HepG2 (cell line): Measurements from ENCODE around the gene FBXO24. TPM values are rescaled to one million over a fixed set of nuclear protein-coding genes. Genes with fewer than 3 reads are reported as not detected.
A peak's percentile ranks its signal among the peaks of the same experiment; 100 is the strongest.

Experiments used
- ATAC-seq: fragments of 200-7000 bp; cut with Tn5 transposase; 3 replicates; pipeline ENCODE4 v1.9.1; 2020; ENCODE audit warnings: mild to moderate bottlenecking, moderate library complexity
- BruUV-seq: library from RNA; stranded (reverse); fragments of 400-500 nt; replicated peaks from 2 replicates; lab custom pipeline; 2021; lab: Mats Ljungman, UMichigan
- CTCF ChIA-PET: fragments of 300-600 bp; formaldehyde crosslinking; extraction: SDS; loops from one replicate; lab custom pipeline; 2021; ENCODE audit warnings: low total read pairs, inconsistent platforms, low intra/inter-chr PET ratio; lab: Yijun Ruan, JAX
- POLR2A ChIA-PET: fragments of 350-600 bp; sonication (Branson Sonifier 250); formaldehyde crosslinking; loops from one replicate; lab custom pipeline; 2020; ENCODE audit warnings: antibody characterized with exemption, inconsistent platforms; lab: Yijun Ruan, JAX
- DNase-seq: peaks from one replicate; pipeline ENCODE4 v3.0.0-alpha.2; 2015; ENCODE audit warnings: low spot score
- FAIRE-seq: peaks from 3 replicates; lab custom pipeline; 2011; peaks lifted over from hg19 to GRCh38; lab: Jason Lieb, UNC
- H2AFZ ChIP-seq: one replicate; pipeline ENCODE4 v1.6.1; 2011; ENCODE audit warnings: low read length, inconsistent platforms
- H3K27ac ChIP-seq: fragments of 300-600 bp; 3 replicates; pipeline ENCODE4 v1.8.0; 2011; ENCODE audit warnings: mixed run types, mild to moderate bottlenecking, mixed read lengths, low read length, inconsistent platforms; ENCODE audit not compliant: insufficient read depth; ENCODE audit errors: extremely low read length
- H3K27me3 ChIP-seq, 2 experiments: fragments of 200-600 bp in 1 of 2; 2 replicates in 1 of 2; 3 replicates in 1 of 2; pipeline versions ENCODE4 v1.6.0 to v1.8.0; 2011; ENCODE audit warnings: low read length in 2 of 2, mild to moderate bottlenecking in 2 of 2, moderate library complexity in 2 of 2, inconsistent platforms in 1 of 2; ENCODE audit not compliant: insufficient read depth in 2 of 2, control insufficient read depth in 1 of 2
- H3K36me3 ChIP-seq, 2 experiments: fragments of 200-600 bp in 1 of 2; replicated peaks in 1 of 2; 2 replicates in 1 of 2; 3 replicates in 1 of 2; pipeline versions ENCODE4 v1.5.1 to v1.8.0; 2011; ENCODE audit warnings: low read length in 2 of 2, inconsistent platforms in 1 of 2; ENCODE audit not compliant: insufficient read depth in 2 of 2, control insufficient read depth in 1 of 2
- H3K4me1 ChIP-seq: 2 replicates; pipeline ENCODE4 v1.5.1; 2012; ENCODE audit warnings: low read length, inconsistent platforms; ENCODE audit not compliant: insufficient read depth
- H3K4me2 ChIP-seq: 2 replicates; pipeline ENCODE4 v1.6.0; 2011; ENCODE audit warnings: low read depth, low read length, inconsistent platforms
- H3K4me3 ChIP-seq, 3 experiments: fragments of 200-600 bp in 1 of 3; sonication (generic), shearing (Covaris generic) in 1 of 3; replicated peaks in 1 of 3; 2 replicates each; pipeline ENCODE4 v1.5.1; 2011 to 2016; ENCODE audit warnings: low read length in 3 of 3, inconsistent platforms in 2 of 3, low read depth in 2 of 3, mild to moderate bottlenecking in 2 of 3, control low read depth in 1 of 3, mixed read lengths in 1 of 3; ENCODE audit not compliant: insufficient read depth in 1 of 3
- H3K79me2 ChIP-seq: one replicate; pipeline ENCODE4 v1.6.1; 2011; ENCODE audit warnings: low read length, inconsistent platforms; ENCODE audit not compliant: insufficient read depth
- H3K9ac ChIP-seq: 2 replicates; pipeline ENCODE4 v1.6.0; 2011; ENCODE audit warnings: mild to moderate bottlenecking, low read depth, low read length, inconsistent platforms; ENCODE audit not compliant: insufficient read depth
- H3K9me3 ChIP-seq: 2 replicates; pipeline ENCODE4 v1.5.1; 2012; ENCODE audit warnings: mild to moderate bottlenecking, low read length
- H4K20me1 ChIP-seq: 2 replicates; pipeline ENCODE4 v1.6.0; 2011; ENCODE audit warnings: inconsistent platforms, mild to moderate bottlenecking, low read length, moderate library complexity; ENCODE audit not compliant: insufficient read depth
- AGO2 ChIP-seq: fragments of 200-400 bp; formaldehyde crosslinking; optimal IDR thresholded peaks from 2 replicates; pipeline ENCODE3; 2017; ENCODE audit warnings: mild to moderate bottlenecking, low read depth, low read length, moderate library complexity
- KAT8 ChIP-seq: IDR thresholded peaks from 2 replicates; pipeline ENCODE4 v1.6.1; 2016; ENCODE audit warnings: missing genetic modification reagents, missing compliant biosample characterization
- KDM5A ChIP-seq: fragments of 200-600 bp; sonication (generic); IDR thresholded peaks from 2 replicates; pipeline ENCODE4 v1.7.0; 2018; ENCODE audit warnings: antibody characterized with exemption, mild to moderate bottlenecking, low read length, borderline replicate concordance
- RBFOX2 ChIP-seq: fragments of 200-400 bp; formaldehyde crosslinking; IDR thresholded peaks from 2 replicates; pipeline ENCODE4 v1.6.1; 2017; ENCODE audit warnings: low read depth, mild to moderate bottlenecking, low read length
- RXRB ChIP-seq: IDR thresholded peaks from 2 replicates; pipeline ENCODE4 v1.6.1; 2016; ENCODE audit warnings: borderline replicate concordance, missing genetic modification reagents, missing compliant biosample characterization
- SALL1 ChIP-seq: sonication (generic); formaldehyde crosslinking; IDR thresholded peaks from 2 replicates; pipeline ENCODE4 v1.8.0; 2022; ENCODE audit warnings: mild to moderate bottlenecking, missing genetic modification reagents
- SAP130 ChIP-seq: IDR thresholded peaks from 2 replicates; pipeline ENCODE4 v1.6.1; 2016; ENCODE audit warnings: low read depth
- ZNF205 ChIP-seq: IDR thresholded peaks from 2 replicates; pipeline ENCODE4 v1.6.1; 2018; ENCODE audit warnings: missing biosample characterization, missing genetic modification reagents
- ZNF790 ChIP-seq: sonication (generic); formaldehyde crosslinking; IDR thresholded peaks from 2 replicates; pipeline ENCODE4 v1.8.0; 2022; ENCODE audit warnings: missing genetic modification reagents, mild to moderate bottlenecking, borderline replicate concordance
- WGBS: methylation state at CpG from one replicate; pipeline ENCODE4 v1.1.6; 2017; ENCODE audit warnings: low lambda C conversion rate; 5-methylcytosine and 5-hydroxymethylcytosine counted together
- in situ Hi-C: cut with HindIII; loops from 2 replicates; pipeline ENCODE4 v1.10.0; 2017; ENCODE audit warnings: low pct_unique_long_range_greater_than_20kb; ENCODE audit not compliant: extremely low pct_ligation_motif_present
- intact Hi-C: fragments of 100-400 bp; cut with micrococcal nuclease; formaldehyde crosslinking; loops from one replicate; pipeline ENCODE4 v1.10.0; 2022; ENCODE audit not compliant: unreplicated experiment
- polyA plus RNA-seq, 8 experiments: library from polyadenylated mRNA; depleted of rRNA in 3 of 8; stranded (reverse) in 7 of 8; unstranded in 1 of 8; fragments of >200 nt; fragmentation: Illumina TruSeq in 4 of 8; extraction: Trizol in 4 of 8; gene quantifications; 2 replicates each; pipeline versions ENCODE4 v1.2.1 to v1.2.3, GENCODE V29; 2011 to 2016; ENCODE audit warnings: low read depth in 4 of 8, missing spikeins in 1 of 8, mixed read lengths in 1 of 8; ENCODE audit not compliant: insufficient read depth in 1 of 8
- total RNA-seq, 5 experiments: library from RNA; depleted of rRNA; stranded (reverse); fragments of >200 nt; fragmentation: Illumina TruSeq; extraction: Trizol; gene quantifications; 2 replicates each; pipeline ENCODE4 v1.2.3, GENCODE V29; 2016; ENCODE audit warnings: low read depth in 1 of 5
- TF ChIP-seq, protein P1 (sequence below): sonication (generic); formaldehyde crosslinking; IDR thresholded peaks from 2 replicates; pipeline ENCODE4 v1.4.0; 2020; ENCODE audit warnings: missing genetic modification reagents, borderline replicate concordance
- TF ChIP-seq, protein P2 (sequence below): sonication (generic); formaldehyde crosslinking; IDR thresholded peaks from 2 replicates; pipeline ENCODE4 v1.8.0; 2022; ENCODE audit warnings: mild to moderate bottlenecking, missing genetic modification reagents, borderline replicate concordance
- TF ChIP-seq, protein P3 (sequence below): IDR thresholded peaks from 2 replicates; pipeline ENCODE4 v1.6.1; 2016; ENCODE audit warnings: missing genetic modification reagents, missing compliant biosample characterization

FBXO24 gene
- total and polyA plus RNA-seq, 2 of the 13 experiments (the other 11 are each of a cell fraction or from before 2014, with no cell fraction given): 0.20 to 0.55 TPM

DNA sequence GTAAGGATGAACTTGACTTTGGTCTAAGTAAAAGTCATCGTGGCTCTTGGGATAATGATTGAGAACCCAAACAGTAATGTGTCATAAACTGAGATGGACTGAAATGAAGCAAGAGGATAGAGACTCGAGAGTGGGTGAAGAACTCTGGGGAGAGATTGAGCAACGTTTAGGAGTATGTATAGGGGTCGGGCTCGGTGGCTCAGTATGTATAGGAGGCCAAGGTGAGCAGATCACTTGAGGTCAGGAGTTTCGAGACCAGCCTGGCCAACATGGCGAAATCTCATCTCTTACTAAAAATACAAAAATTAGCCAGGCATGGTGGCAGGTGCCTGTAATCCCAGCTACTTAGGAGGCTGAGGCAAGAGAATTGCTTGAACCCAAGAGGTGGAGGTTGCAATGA lies 44.8 kb upstream of the FBXO24 start (continued):
- TF ChIP-seq RXRB: peak; percentile 41; the same call in 1 of the 2 replicates
- TF ChIP-seq ZNF790 (CRISPR knock-in tag): 0 out of 2 replicates have a peak, but pooled peaks have one; percentile 11
- peak; percentile 41; the same call in 1 of the 2 replicates for TF ChIP-seq SALL1 (CRISPR knock-in tag)
- TF ChIP-seq, protein P1, sequence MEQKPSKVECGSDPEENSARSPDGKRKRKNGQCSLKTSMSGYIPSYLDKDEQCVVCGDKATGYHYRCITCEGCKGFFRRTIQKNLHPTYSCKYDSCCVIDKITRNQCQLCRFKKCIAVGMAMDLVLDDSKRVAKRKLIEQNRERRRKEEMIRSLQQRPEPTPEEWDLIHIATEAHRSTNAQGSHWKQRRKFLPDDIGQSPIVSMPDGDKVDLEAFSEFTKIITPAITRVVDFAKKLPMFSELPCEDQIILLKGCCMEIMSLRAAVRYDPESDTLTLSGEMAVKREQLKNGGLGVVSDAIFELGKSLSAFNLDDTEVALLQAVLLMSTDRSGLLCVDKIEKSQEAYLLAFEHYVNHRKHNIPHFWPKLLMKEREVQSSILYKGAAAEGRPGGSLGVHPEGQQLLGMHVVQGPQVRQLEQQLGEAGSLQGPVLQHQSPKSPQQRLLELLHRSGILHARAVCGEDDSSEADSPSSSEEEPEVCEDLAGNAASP: peak; percentile 67; the same call in 1 of the 2 replicates

DNA sequence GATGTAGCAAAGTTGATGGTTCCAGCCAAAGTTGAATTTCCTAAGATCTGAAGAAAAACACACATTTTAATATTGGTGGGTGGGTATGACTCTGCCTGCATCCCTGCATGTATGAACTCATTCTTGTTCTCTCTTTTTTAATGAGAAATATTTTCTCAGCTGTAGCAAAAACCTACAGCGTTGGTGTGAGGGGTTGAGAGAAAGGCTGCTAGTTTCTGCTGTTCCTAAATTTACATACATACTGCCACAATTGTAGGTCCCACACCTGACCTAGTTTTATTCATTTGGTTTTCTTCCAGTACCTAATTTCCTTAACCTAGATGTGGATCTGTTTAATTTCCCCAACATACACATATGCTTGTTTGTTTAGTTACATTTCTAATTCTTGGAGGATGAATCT lies 42.5 kb upstream of the FBXO24 start:
- 0 out of 2 replicates have a peak, but pooled peaks have one; percentile 0 for TF ChIP-seq SAP130 (CRISPR knock-in tag)
- TF ChIP-seq, protein P2, sequence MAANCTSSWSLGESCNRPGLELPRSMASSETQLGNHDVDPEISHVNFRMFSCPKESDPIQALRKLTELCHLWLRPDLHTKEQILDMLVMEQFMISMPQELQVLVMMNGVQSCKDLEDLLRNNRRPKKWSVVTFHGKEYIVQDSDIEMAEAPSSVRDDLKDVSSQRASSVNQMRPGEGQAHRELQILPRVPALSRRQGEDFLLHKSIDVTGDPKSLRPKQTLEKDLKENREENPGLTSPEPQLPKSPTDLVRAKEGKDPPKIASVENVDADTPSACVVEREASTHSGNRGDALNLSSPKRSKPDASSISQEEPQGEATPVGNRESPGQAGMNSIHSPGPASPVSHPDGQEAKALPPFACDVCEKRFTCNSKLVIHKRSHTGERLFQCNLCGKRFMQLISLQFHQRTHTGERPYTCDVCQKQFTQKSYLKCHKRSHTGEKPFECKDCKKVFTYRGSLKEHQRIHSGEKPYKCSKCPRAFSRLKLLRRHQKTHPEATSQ (CRISPR knock-in tag): no peak
- TF ChIP-seq KDM5A: peak; percentile 19; the same call in 1 of the 2 replicates
- 0 out of 2 replicates have a peak, but pooled peaks have one; percentile 1 for TF ChIP-seq KAT8 (CRISPR knock-in tag)
- peak; percentile 33 for TF ChIP-seq AGO2
- TF ChIP-seq RBFOX2: peak; percentile 77
- TF ChIP-seq, protein P3, sequence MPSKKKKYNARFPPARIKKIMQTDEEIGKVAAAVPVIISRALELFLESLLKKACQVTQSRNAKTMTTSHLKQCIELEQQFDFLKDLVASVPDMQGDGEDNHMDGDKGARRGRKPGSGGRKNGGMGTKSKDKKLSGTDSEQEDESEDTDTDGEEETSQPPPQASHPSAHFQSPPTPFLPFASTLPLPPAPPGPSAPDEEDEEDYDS (CRISPR knock-in tag): 0 out of 2 replicates have a peak, but pooled peaks have one; percentile 1
- no peak for TF ChIP-seq ZNF205 (CRISPR knock-in tag)
- CTCF ChIA-PET: no interaction called here
- Histone ChIP-seq H3K27ac (peak overlapping the region; percentile 94), H4K20me1 (no peaks in the 10 kb centered on the region), H3K4me3 (peak overlapping the region; percentile 38 to 43 (median 39); a peak in 5 of 6 replicates), H3K4me1 (peaks cover 74% of the 10 kb centered on the region), H3K36me3 (peaks cover 0 to 14% of the 10 kb centered on the region in 2 experiments; a peak in 4 of 5 replicates), H3K79me2 (peaks cover 71% of the 10 kb centered on the region), H2AFZ (no peak overlapping the region), H3K9me3 (no peaks in the 10 kb centered on the region), H3K4me2 (peak overlapping the region; percentile 86), H3K9ac (peak overlapping the region; percentile 63), H3K27me3 (no peaks in the 10 kb centered on the region; a peak in 1 of 5 replicates)
- intact Hi-C loops: no loop called here
- POLR2A ChIA-PET: interaction anchor here (2.4 kb wide), 1 partner anchor 65 kb away, joined by 9 read pairs; the partner anchor contains the start of gene TSC22D4
- in situ Hi-C loops: no loop called here
- WGBS: 11% methylated on average over 1 of the region's 1 CpG
- DNase-seq (no peak), FAIRE-seq (no peak), ATAC-seq (no peak)
- BruUV-seq: no TSS peak
